IPS DF 4.7 (cell line): ENCODE data around the gene ANKRD1.
"Not testable (repeated sequence)": the region's sequence is repeated elsewhere in the genome, so short reads cannot be mapped to it uniquely, and the experiment has no call there.

ENCODE experiments used
- DNase-seq: peaks from one replicate; pipeline ENCODE4 v3.0.0-alpha.2; 2013; ENCODE audit warnings: low spot score; ENCODE audit errors: extremely low read depth

The ANKRD1 gene

GRCh38 chr10:90912854-90913479 lies 7.9 kb downstream of the ANKRD1 start:
- DNase-seq, result no peak

- no peak for DNase-seq
Measured at GRCh38 chr10:90912174-90912573, 8.7 kb downstream of the ANKRD1 start.

GRCh38 chr10:90911133-90912051 lies 9.5 kb downstream of the ANKRD1 start:
- DNase-seq, result no peak

GRCh38 chr10:90906596-90906995 lies 14.3 kb downstream of the ANKRD1 start:
- no peak for DNase-seq

- DNase-seq, result no peak
Measured at GRCh38 chr10:90905925-90906324, 15.0 kb downstream of the ANKRD1 start.

- not testable (repeated sequence) for DNase-seq
Measured at GRCh38 chr10:90896916-90897315, 24.0 kb downstream of the ANKRD1 start.

- DNase-seq, result no peak
Measured at GRCh38 chr10:90893190-90893589, 27.7 kb downstream of the ANKRD1 start.

- no peak for DNase-seq
Measured at GRCh38 chr10:90890347-90890746, 30.5 kb downstream of the ANKRD1 start.

- DNase-seq, result no peak
Measured at GRCh38 chr10:90889636-90890035, 31.3 kb downstream of the ANKRD1 start.

GRCh38 chr10:90888387-90888786 lies 32.5 kb downstream of the ANKRD1 start:
- DNase-seq, result no peak

- DNase-seq, result no peak
Measured at GRCh38 chr10:90887555-90887954, 33.3 kb downstream of the ANKRD1 start.

- DNase-seq, result no peak
Measured at GRCh38 chr10:90885176-90885575, 35.7 kb downstream of the ANKRD1 start.

- DNase-seq, result no peak
Measured at GRCh38 chr10:90884431-90884830, 36.5 kb downstream of the ANKRD1 start.

- not testable (repeated sequence) for DNase-seq
Measured at GRCh38 chr10:90880059-90880719, 40.7 kb downstream of the ANKRD1 start.

GRCh38 chr10:90879062-90879461 lies 41.8 kb downstream of the ANKRD1 start:
- no peak for DNase-seq

GRCh38 chr10:90872648-90873020 lies 48.3 kb downstream of the ANKRD1 start:
- no peak for DNase-seq

GRCh38 chr10:90871766-90872647 lies 48.9 kb downstream of the ANKRD1 start, which contains the start of gene RPP30:
TSS of gene RPP30 (plus strand) at chr10:90871974. CDS start at chr10:90871987, 13 bp downstream.
- no peak for DNase-seq

- peak; percentile 86 for DNase-seq
Measured at GRCh38 chr10:90871279-90871765, 49.6 kb downstream of the ANKRD1 start.

GRCh38 chr10:90866050-90866598 lies 54.8 kb downstream of the ANKRD1 start:
- DNase-seq, result no peak

- DNase-seq, result no peak
Measured at GRCh38 chr10:90865401-90865800, 55.5 kb downstream of the ANKRD1 start.
